ENCODE measurements around the gene MIDN. TPM values are rescaled to one million over a fixed set of nuclear protein-coding genes. Genes with fewer than 3 reads are reported as not detected.

The MIDN gene
- total and polyA plus RNA-seq, 5 donors, result 45.6 to 123 (median 60.1) TPM

DNA sequence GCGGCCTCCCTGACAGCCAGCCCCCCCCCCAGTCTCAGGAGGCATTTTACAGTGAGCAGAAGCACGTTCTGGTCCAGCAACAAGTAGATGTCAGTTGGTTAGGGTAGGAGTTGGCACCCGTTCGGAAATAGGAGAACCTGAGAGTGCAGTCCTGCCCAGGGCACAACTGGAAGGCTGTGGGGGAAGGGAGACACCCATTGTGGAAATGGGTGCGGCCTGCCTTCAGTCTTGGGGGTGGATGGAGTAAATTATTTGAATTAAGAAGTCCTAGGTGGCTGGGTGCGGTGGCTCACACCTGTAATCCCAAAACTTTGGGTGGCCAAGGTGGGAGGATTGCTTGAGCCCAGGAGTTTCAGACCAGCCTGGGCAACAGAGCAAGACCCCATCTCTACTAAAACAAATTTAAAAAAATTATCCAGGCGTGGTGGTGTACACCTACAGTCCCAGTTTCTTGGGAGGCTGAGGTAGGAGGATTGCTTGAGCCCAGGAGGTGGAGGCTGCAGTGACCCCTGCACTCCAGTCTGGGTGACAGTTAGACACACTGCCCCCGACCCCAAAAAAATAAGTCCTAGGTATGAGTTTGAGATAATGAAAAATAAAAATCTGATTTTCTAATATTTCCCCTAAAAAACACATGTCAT, 21.9 kb downstream of the MIDN start:
- intact Hi-C loops (cut with DNase I), result no loop called here
- DNase-seq (no peak), ATAC-seq (no peak)
- no peaks in the 10 kb centered on the region for H3K27me3 ChIP-seq (ENCODE audit: control insufficient read depth, insufficient read depth)
- peak overlapping the region; percentile 82 for H3K4me3 ChIP-seq (ENCODE audit: low read length)
- peak overlapping the region; percentile 98 for H3K27ac ChIP-seq (ENCODE audit: low read length)
- H3K9me3 ChIP-seq (ENCODE audit: control insufficient read depth, low read length), result no peaks in the 10 kb centered on the region
- peaks cover 17% of the 10 kb centered on the region for H3K4me1 ChIP-seq (ENCODE audit: control insufficient read depth, insufficient read depth, low read length)
- 25% methylated on average over 8 of the region's 8 CpGs for WGBS

DNA sequence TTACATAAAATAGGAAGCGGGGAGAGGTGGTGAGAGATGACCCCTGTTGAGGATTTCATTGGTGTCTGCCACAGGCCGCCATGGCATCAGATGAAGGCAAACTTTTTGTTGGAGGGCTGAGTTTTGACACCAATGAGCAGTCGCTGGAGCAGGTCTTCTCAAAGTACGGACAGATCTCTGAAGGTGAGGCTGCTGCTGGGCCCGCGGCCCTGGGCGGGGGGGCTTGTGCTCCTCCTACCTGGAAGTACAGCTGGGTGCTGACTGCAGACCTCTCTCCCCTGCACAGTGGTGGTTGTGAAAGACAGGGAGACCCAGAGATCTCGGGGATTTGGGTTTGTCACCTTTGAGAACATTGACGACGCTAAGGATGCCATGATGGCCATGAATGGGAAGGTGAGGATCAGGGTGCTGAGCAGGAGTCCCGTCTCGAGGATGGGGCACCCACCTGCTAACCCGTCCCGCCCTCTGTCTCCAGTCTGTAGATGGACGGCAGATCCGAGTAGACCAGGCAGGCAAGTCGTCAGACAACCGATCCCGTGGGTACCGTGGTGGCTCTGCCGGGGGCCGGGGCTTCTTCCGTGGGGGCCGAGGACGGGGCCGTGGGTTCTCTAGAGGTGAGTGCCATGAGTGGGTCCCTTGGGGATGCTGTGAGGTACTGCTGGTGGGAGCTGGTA, 22.6 kb downstream of the MIDN start:
- intact Hi-C loops (cut with DNase I), result no loop called here
- H3K27ac ChIP-seq (ENCODE audit: low read length), result no peak overlapping the region
- DNase-seq, result no peak
- no peak for ATAC-seq
- 55% methylated on average over 26 of the region's 26 CpGs for WGBS
- H3K4me1 ChIP-seq (ENCODE audit: control insufficient read depth, insufficient read depth, low read length), result peaks cover 16% of the 10 kb centered on the region
- H3K9me3 ChIP-seq (ENCODE audit: control insufficient read depth, low read length), result no peaks in the 10 kb centered on the region
- peak overlapping the region; percentile 82 for H3K4me3 ChIP-seq (ENCODE audit: low read length)
- H3K27me3 ChIP-seq (ENCODE audit: control insufficient read depth, insufficient read depth), result no peaks in the 10 kb centered on the region

DNA sequence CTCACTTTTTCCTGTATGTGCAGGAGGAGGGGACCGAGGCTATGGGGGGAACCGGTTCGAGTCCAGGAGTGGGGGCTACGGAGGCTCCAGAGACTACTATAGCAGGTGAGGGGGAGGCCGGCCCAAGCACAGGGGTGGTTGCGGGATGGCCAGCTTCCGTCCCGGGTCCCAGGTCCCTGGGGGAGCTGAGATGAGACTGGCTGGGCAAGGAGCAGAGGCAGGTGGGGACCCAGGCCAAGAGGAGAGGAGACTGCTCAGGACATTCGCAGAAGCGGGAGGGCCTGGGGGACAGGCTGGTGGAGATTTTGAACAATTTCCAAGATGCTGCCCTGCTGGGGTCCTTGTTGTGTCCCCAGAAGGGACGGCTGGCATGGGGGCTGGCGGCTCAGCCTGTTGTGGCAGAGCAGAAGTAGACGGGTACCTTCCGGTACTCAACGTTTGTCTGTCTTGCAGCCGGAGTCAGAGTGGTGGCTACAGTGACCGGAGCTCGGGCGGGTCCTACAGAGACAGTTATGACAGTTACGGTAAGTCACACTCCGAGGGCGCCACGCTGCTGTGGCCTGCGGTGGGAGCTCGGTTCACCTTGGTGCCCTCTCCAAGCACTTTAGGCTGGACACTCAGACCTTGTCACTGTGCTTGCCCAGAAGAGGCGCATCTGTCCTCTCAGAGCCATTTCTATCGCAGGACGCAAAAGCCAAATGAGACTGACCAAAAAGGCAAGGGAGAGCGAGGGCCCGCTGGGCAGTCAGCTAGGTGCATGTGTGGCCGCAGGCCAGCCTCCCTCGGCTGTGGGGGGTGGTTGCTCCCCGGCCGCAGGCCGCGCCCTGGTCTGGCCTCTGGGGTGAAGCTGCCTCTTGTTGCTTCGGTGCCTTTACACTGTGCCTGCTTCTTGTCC, 23.4 kb downstream of the MIDN start:
- Histone ChIP-seq H3K9me3 (ENCODE audit: control insufficient read depth, low read length) (no peaks in the 10 kb centered on the region), H3K27me3 (ENCODE audit: control insufficient read depth, insufficient read depth) (no peaks in the 10 kb centered on the region), H3K4me1 (ENCODE audit: control insufficient read depth, insufficient read depth, low read length) (peaks cover 15% of the 10 kb centered on the region), H3K27ac (ENCODE audit: low read length) (peak overlapping the region; percentile 5), H3K4me3 (ENCODE audit: low read length) (no peak overlapping the region)
- 65% methylated on average over 37 of the region's 37 CpGs for WGBS
- intact Hi-C loops (cut with DNase I), result no loop called here
- ATAC-seq (no peak), DNase-seq (peak in 1 of 3 donors; percentile 38)

DNA sequence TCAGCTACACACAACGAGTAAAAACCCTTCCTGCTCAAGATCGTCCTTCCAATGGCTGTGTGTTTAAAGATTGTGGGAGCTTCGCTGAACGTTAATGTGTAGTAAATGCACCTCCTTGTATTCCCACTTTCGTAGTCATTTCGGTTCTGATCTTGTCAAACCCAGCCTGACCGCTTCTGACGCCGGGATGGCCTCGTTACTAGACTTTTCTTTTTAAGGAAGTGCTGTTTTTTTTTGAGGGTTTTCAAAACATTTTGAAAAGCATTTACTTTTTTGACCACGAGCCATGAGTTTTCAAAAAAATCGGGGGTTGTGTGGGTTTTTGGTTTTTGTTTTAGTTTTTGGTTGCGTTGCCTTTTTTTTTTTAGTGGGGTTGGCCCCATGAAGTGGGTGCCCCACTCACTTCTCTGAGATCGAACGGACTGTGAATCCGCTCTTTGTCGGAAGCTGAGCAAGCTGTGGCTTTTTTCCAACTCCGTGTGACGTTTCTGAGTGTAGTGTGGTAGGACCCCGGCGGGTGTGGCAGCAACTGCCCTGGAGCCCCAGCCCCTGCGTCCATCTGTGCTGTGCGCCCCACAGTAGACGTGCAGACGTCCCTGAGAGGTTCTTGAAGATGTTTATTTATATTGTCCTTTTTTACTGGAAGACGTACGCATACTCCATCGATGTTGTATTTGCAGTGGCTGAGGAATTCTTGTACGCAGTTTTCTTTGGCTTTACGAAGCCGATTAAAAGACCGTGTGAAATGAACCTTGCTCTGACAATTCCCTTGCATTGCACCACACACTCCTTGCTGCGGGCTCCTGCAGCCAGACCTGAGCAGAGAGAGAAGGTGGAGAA, 24.3 kb downstream of the MIDN start:
- H3K27ac ChIP-seq (ENCODE audit: low read length), result peak overlapping the region; percentile 5
- peaks cover 15% of the 10 kb centered on the region for H3K4me1 ChIP-seq (ENCODE audit: control insufficient read depth, insufficient read depth, low read length)
- ATAC-seq (no peak), DNase-seq (no peak)
- no peak overlapping the region for H3K4me3 ChIP-seq (ENCODE audit: low read length)
- H3K27me3 ChIP-seq (ENCODE audit: control insufficient read depth, insufficient read depth), result no peaks in the 10 kb centered on the region
- no peaks in the 10 kb centered on the region for H3K9me3 ChIP-seq (ENCODE audit: control insufficient read depth, low read length)
- WGBS, result 66% methylated on average over 33 of the region's 33 CpGs
- intact Hi-C loops (cut with DNase I), result no loop called here

DNA sequence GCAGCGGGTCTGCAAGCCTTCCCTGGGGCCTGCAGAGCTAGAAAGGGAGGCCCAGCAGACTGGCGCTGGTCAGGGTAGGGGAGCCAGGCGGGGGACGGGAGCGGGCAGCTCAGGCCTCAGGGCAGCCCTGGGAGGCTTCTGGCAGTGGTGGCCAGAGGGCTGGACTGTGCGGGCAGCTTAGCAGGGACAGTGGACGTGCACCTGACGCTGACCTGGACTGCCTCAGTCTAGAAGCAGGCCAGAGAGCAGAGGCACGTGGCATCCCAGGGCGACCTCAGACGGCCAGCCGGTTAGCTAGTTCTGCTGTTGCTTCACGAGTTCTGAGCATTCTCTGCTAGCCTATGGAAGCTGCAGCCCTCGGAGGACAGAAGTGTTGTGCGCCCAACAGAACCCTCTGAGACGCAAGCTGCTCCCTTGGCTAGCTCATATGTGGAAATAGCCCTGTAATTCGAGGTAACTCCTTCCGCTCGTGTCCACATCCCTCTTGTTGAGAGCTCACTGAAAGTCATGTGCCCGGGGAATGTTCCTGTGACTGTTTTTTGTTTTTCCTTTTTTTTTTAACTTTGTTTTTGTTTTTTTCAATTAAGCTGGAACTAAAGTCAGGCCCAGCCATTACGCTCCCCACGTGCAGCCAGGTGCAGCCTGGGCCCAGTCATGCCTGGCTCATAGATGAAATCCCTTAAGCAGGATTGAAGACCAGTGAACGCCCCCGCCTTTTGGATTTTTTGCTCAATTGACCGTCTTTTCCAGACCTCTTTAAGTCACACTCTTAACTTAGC, 25.1 kb downstream of the MIDN start:
- DNase-seq (no peak), ATAC-seq (no peak)
- no peak overlapping the region for H3K4me3 ChIP-seq (ENCODE audit: low read length)
- no peak overlapping the region for H3K27ac ChIP-seq (ENCODE audit: low read length)
- no peaks in the 10 kb centered on the region for H3K9me3 ChIP-seq (ENCODE audit: control insufficient read depth, low read length)
- H3K27me3 ChIP-seq (ENCODE audit: control insufficient read depth, insufficient read depth), result no peaks in the 10 kb centered on the region
- intact Hi-C loops (cut with DNase I), result no loop called here
- H3K4me1 ChIP-seq (ENCODE audit: control insufficient read depth, insufficient read depth, low read length), result peaks cover 15% of the 10 kb centered on the region
- WGBS, result 70% methylated on average over 25 of the region's 25 CpGs

DNA sequence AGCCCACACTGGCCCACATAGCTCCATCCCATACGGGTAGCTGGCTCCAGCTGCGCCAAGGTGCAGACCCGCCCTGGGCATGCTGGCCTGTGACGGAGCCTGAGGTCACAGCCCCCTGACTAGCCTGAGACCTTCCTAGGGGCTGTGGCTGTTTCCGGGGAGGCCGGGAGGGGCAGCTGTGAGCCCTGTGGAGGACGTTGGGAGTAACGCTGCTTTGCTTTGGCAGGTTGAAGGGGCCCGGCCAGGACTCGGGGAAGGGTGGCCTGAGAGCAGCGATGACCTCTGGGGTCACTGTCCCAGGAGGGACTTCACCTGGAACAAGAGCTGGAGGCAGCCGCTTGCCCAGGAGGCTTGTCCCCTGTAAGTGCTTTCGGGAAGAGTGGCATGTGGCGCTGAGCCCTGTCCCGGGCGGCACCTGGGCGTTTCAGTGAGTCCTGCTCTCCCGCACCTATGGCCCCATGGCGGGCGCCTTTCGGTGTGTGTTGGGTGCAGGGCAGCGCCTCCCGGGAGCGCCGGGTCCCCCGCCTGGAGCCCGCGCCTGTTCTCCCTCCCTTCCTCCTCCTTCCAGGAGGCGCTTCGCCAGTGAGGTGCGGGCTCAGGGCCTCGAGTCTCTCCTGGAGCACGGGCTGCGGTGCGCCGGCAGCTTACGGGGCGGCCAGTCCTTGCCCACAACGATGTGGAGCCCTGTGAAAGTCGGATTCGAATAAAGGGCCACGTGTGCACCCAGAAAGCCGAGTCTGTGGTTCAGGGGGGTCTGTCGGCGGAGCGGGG, 25.9 kb downstream of the MIDN start:
- Histone ChIP-seq H3K4me1 (ENCODE audit: control insufficient read depth, insufficient read depth, low read length) (peaks cover 15% of the 10 kb centered on the region), H3K27me3 (ENCODE audit: control insufficient read depth, insufficient read depth) (no peaks in the 10 kb centered on the region), H3K27ac (ENCODE audit: low read length) (peak overlapping the region; percentile 79), H3K9me3 (ENCODE audit: control insufficient read depth, low read length) (no peaks in the 10 kb centered on the region), H3K4me3 (ENCODE audit: low read length) (no peak overlapping the region)
- no peak for ATAC-seq
- peak in 2 of 3 donors; percentile 43 to 81 for DNase-seq
- 80% methylated on average over 46 of the region's 46 CpGs for WGBS
- intact Hi-C loops (cut with DNase I), result no loop called here

DNA sequence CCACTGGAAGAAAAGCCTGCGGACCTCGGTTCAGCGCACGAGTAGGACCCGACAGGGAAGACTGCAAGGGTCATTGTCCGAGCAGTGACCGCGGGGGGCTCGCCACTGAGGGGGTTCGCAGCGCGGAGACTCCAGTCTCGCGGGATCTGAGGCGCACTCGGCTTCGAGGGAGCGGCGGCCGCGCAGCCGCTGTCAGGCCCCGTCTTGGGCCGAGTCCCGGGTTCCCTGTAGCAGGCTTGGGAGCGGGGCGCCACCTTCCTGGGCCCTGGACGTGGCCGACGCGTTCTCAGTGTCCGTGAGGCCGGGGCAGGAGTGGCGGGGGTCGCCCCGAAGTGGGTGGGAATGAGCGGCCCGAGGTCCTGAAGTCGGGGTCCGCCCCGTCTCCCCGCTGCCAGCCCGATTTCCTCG, 26.5 kb downstream of the MIDN start:
- peaks cover 15% of the 10 kb centered on the region for H3K4me1 ChIP-seq (ENCODE audit: control insufficient read depth, insufficient read depth, low read length)
- H3K27me3 ChIP-seq (ENCODE audit: control insufficient read depth, insufficient read depth), result no peaks in the 10 kb centered on the region
- no peaks in the 10 kb centered on the region for H3K9me3 ChIP-seq (ENCODE audit: control insufficient read depth, low read length)
- H3K4me3 ChIP-seq (ENCODE audit: low read length), result peak overlapping the region; percentile 21
- ATAC-seq (peak; percentile 1), DNase-seq (no peak)
- H3K27ac ChIP-seq (ENCODE audit: low read length), result peak overlapping the region; percentile 79
- intact Hi-C loops (cut with DNase I), result no loop called here
- 22% methylated on average over 44 of the region's 44 CpGs for WGBS

DNA sequence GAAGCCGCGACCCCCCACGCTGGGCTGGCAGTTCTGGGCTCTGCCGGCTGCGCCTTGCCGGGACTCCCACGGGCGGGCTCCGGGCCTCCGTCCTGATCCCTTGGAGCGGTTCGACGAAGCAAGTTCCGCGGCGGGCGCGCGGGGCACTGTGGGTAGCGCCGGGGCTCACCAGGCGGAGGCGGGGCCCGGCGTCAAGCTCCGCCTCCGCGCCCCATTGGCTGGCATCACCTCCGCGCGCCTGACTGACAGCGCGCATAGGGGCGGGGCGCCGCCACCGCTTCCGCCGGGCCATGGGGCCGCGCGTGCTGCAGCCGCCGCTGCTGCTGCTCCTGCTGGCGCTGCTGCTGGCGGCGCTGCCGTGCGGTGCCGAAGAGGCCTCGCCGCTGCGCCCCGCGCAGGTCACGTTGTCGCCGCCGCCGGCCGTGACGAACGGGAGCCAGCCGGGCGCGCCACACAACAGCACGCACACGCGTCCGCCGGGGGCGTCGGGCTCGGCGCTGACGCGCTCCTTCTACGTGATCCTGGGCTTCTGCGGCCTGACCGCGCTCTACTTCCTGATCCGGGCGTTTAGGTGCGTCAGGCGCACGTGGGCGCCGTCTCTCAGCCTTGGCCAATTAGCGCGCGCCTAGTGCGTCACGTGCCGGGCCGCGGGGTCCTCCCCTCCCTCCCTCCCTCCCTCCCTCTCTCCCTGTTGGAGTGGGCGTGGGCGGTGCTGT, 27.0 kb downstream of the MIDN start, which contains the start of gene FAM174C:
TSS of gene FAM174C (plus strand) at position 271 of the 716 bp plus-strand sequence. CDS start at position 291, 20 bp downstream.
- DNase-seq (peak; percentile 97 to 98 (median 98)), ATAC-seq (peak; percentile 74 to 85)
- Histone ChIP-seq H3K4me1 (ENCODE audit: control insufficient read depth, insufficient read depth, low read length) (peaks cover 11% of the 10 kb centered on the region), H3K9me3 (ENCODE audit: control insufficient read depth, low read length) (no peaks in the 10 kb centered on the region), H3K27me3 (ENCODE audit: control insufficient read depth, insufficient read depth) (no peaks in the 10 kb centered on the region), H3K27ac (ENCODE audit: low read length) (peak within 1 kb of the TSS; percentile 97), H3K4me3 (ENCODE audit: low read length) (peak within 1 kb of the TSS; percentile 70)
- under 1% methylated on average over 98 of the region's 98 CpGs for WGBS
- intact Hi-C loops (cut with DNase I), result no loop called here
